OCI-LY1 (cell line): ENCODE data around the gene GOLGA8B.
"Not testable (repeated sequence)": the region's sequence is repeated elsewhere in the genome, so short reads cannot be mapped to it uniquely, and the experiment has no call there.

Source experiments
- CTCF ChIP-seq: fragments of 200-600 bp; sonication (generic), shearing (Covaris generic); IDR thresholded peaks from 2 replicates; pipeline ENCODE4 v1.5.1; 2017; ENCODE audit warnings: mild to moderate bottlenecking, antibody characterized with exemption, low read length, moderate library complexity, mixed read lengths
- EZH2 ChIP-seq: fragments of 200-600 bp; sonication (generic), shearing (Covaris generic); IDR thresholded peaks from 2 replicates; pipeline ENCODE4 v1.8.0; 2017; ENCODE audit warnings: borderline replicate concordance, mixed run types, mild to moderate bottlenecking, antibody characterized with exemption, low read length, moderate library complexity, mixed read lengths

GRCh38 chr15:34569670-34570396, 13.6 kb downstream of the GOLGA8B start:
- TF ChIP-seq CTCF, EZH2: not testable (repeated sequence)
